Fibroblast of skin of left biceps (primary cell): Measurements from ENCODE around the gene SELL.
"Not testable (repeated sequence)": the region's sequence is repeated elsewhere in the genome, so short reads cannot be mapped to it uniquely, and the experiment has no call there.

Source experiments
- DNase-seq, 2 experiments: peaks; one replicate each; pipeline ENCODE4 v3.0.0-alpha.2; 2013; ENCODE audit warnings: low read depth in 2 of 2

Gene SELL

GRCh38 chr1:169667699-169668596 is 43.5 kb downstream of the SELL start:
- not testable (repeated sequence) for DNase-seq

DNA sequence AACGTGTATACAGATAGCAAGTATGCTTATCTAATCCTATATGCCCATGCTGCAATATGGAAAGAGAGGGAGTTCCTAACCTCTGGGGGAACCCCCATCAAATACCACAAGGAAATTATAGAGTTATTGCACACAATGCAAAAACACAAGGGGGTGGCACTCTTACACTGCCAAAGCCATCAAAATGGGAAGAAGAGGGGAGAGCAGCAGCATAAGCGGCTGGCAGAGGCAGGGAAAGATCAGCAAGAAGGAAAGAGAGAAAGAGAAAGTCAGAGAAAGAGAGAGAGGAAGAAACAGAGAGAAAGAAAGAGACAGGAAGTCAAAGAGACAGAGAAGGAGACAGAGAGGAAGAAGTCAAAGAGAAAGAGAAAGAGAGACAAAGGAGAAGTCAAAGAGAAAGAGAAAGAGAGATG is 44.2 kb downstream of the SELL start:
- not testable (repeated sequence) for DNase-seq

DNA sequence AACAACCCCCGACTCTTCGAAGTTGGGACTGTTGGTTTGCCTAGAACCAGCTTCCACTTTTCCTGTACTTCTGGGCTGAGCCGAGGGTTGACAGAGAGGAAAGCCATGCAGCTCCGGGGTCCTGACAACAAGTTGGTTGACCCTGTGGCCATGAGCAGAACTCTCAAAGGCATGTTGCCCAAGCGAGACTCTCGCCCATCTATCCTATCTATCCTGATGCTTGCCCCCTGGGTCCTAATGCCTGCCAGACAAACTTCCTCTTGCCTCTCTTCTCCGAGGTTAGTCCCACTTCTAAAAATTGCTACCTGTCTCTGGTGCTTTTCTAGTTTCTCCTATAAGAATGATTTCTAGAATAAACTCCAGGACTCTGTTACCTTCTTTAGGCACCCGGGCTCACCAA is 48.7 kb downstream of the SELL start:
- DNase-seq: not testable (repeated sequence)

GRCh38 chr1:169661066-169661465 is 50.4 kb downstream of the SELL start:
- not testable (repeated sequence) for DNase-seq

- not testable (repeated sequence) for DNase-seq
These were observed 52.6 kb downstream of the SELL start for GRCh38 chr1:169658777-169659176.

GRCh38 chr1:169653873-169654272 is 57.5 kb downstream of the SELL start:
- DNase-seq: no peak

DNA sequence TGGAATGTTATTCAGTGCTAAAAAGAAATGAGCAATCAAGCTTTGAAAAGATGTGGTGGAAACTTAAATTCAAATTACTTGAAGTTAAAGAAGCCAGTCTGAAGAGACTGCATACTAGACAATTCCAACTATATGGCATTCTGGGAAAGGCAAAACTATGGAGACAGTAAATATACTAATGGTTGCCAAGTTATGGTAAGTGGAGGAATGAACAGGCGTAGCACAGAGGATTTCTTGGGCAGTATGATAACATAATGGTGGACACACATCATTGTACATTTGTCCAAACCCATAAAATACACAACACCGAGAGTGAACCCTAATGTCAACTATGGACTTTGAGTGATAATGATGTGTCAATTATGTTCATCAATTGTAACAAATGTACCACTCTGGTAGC is 60.4 kb downstream of the SELL start:
- no peak for DNase-seq

GRCh38 chr1:169650551-169650950 is 60.9 kb downstream of the SELL start:
- DNase-seq: no peak

DNA sequence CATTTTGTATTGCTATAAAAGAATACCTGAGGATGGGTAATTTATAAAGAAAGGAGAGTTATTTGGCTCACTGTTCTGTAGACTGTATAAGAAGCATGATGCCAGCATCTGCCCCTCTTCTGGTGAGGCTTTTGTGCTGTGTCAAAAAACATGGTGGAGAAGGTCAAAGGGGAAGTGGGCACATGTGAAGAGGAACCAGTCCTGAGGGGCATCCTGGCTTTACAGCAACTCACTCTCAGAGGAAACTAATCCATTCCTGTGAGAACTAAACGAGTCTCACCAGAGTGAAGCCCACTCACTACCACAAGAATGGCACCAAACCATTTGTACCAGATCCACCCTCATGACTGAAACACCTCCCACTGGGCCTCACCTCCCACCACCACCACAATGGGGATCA is 62.7 kb downstream of the SELL start:
- DNase-seq: no peak

DNA sequence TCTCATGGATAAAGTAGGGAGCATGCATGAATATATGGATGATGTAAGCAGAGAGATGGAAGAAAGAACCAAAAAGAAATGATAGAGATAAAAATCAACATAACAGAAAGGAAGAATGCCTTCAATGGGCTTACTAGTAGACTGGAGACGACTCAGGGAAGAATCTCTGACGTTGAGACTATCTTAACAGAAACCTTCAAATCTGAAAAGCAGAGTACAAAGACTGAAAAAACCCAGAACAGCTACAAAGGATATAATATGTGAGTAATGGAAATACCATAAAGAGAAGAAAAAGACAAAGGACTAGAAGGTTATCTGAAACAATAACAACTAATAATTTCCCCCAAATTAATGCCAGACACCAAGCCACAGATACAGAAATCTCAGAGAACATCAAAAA is 63.2 kb downstream of the SELL start:
- DNase-seq: no peak

DNA sequence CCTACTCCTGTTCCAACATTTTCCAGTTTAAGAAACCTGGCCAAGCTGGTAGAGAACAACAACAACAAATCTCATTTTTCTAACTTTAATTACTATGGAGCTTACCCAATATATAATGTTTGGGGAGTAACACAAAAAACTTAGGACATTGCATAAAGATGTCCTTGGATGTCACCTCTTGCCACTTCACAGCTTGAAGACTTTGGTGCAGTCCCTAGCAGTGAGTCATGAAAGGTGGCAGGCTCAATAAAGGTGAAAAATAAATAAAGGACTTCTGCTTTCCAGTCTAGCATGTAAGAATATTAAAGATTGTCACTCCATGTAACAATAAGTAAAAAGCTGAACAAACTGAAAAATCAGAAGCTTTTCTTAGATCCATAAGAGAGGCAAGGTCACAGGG is 63.9 kb downstream of the SELL start:
- no peak for DNase-seq

- DNase-seq: no peak
These were observed 67.1 kb downstream of the SELL start for GRCh38 chr1:169644297-169644696.
